CD4-positive, alpha-beta T cell (primary cell): Measurements from ENCODE around the gene ICA1. TPM values are rescaled to one million over a fixed set of nuclear protein-coding genes. Genes with fewer than 3 reads are reported as not detected.

ENCODE experiments used
- ATAC-seq: fragments of 200-7000 bp; cut with Tn5 transposase; one replicate; pipeline ENCODE4 v1.10.0; 2022; ENCODE audit warnings: mild to moderate bottlenecking; ENCODE audit not compliant: poor library complexity
- CTCF ChIA-PET: fragments of 350-600 bp; sonication (Branson Sonifier 250); formaldehyde crosslinking; loops from one replicate; lab custom pipeline; 2021; ENCODE audit warnings: antibody characterized with exemption, inconsistent platforms; lab: Charles Lee
- POLR2A ChIA-PET: fragments of 350-600 bp; sonication (Branson Sonifier 250); formaldehyde crosslinking; loops from one replicate; lab custom pipeline; 2021; ENCODE audit warnings: antibody characterized with exemption, inconsistent platforms; lab: Charles Lee
- DNase-seq, 14 experiments: peaks; one replicate each; pipeline ENCODE4 v3.0.0-alpha.2; 2013 to 2020; ENCODE audit warnings: mixed read lengths in 2 of 14
- H3K27ac ChIP-seq, 2 donors: one replicate each; pipeline versions ENCODE4 v1.5.1 to v1.7.0; 2013; ENCODE audit warnings: low read length in 2 of 2, low read depth in 1 of 2, mild to moderate bottlenecking in 1 of 2
- H3K27me3 ChIP-seq, 2 experiments: 1 replicate in 1 of 2; 2 replicates in 1 of 2; pipeline versions ENCODE4 v1.6.1 to v1.7.0; 2013; ENCODE audit warnings: low read length in 2 of 2, control low read depth in 1 of 2, mild to moderate bottlenecking in 1 of 2, moderate library complexity in 1 of 2; ENCODE audit not compliant: insufficient read depth in 2 of 2, control insufficient read depth in 1 of 2
- H3K36me3 ChIP-seq: one replicate; pipeline ENCODE4 v1.6.1; 2013; ENCODE audit warnings: low read length, control low read depth; ENCODE audit not compliant: insufficient read depth
- H3K4me1 ChIP-seq: one replicate; pipeline ENCODE4 v1.6.1; 2013; ENCODE audit warnings: low read length, control low read depth; ENCODE audit not compliant: insufficient read depth
- H3K4me3 ChIP-seq: one replicate; pipeline ENCODE4 v1.5.1; 2013; ENCODE audit warnings: mild to moderate bottlenecking, low read length, moderate library complexity
- H3K9me3 ChIP-seq, 2 experiments: 1 replicate in 1 of 2; 2 replicates in 1 of 2; pipeline versions ENCODE4 v1.6.1 to v1.7.0; 2013; ENCODE audit warnings: low read length in 2 of 2, mild to moderate bottlenecking in 2 of 2, control low read depth in 1 of 2, moderate library complexity in 1 of 2; ENCODE audit not compliant: control insufficient read depth in 1 of 2, insufficient read depth in 1 of 2
- H3K27ac Mint-ChIP-seq: one replicate; pipeline ENCODE4 v1.8.0; 2020; ENCODE audit warnings: mixed read lengths
- H3K27me3 Mint-ChIP-seq: one replicate; pipeline ENCODE4 v1.8.0; 2021; ENCODE audit warnings: mixed read lengths
- H3K36me3 Mint-ChIP-seq: one replicate; pipeline ENCODE4 v1.8.0; 2021; ENCODE audit warnings: low read depth, mixed read lengths
- H3K4me1 Mint-ChIP-seq: one replicate; pipeline ENCODE4 v1.8.0; 2021; ENCODE audit warnings: low read depth, mixed read lengths
- H3K4me3 Mint-ChIP-seq: one replicate; pipeline ENCODE4 v1.8.0; 2020; ENCODE audit warnings: mild to moderate bottlenecking, mixed read lengths
- H3K9me3 Mint-ChIP-seq: one replicate; pipeline ENCODE4 v1.8.0; 2020; ENCODE audit warnings: mixed read lengths
- CTCF ChIP-seq: fragments of 200-600 bp; IDR thresholded peaks from one replicate; pipeline ENCODE4 v1.8.0; 2022; ENCODE audit warnings: antibody characterized with exemption, mild to moderate bottlenecking
- intact Hi-C, 2 experiments: fragments of 100-400 bp; cut with DNase I in 1 of 2; cut with micrococcal nuclease in 1 of 2; formaldehyde crosslinking; loops; one replicate each; pipeline versions ENCODE4 v1.15.1 to v1.9.0; 2023 to 2025; cut with DNase I, micrococcal nuclease
- total RNA-seq, 174 experiments: library from RNA in 2 of 174; stranded (reverse) in 2 of 174; gene quantifications; one replicate each; pipeline ENCODE4 v1.2.3 and lab custom pipeline; 2021 to 2026

ICA1 gene
- total RNA-seq, 2 experiments from 2014 or later = 0.95 to 1.7 TPM

- no peak overlapping the region for H3K27ac ChIP-seq
- TF ChIP-seq CTCF = no peak
- intact Hi-C loops = no loop called here
- peaks cover 0 to 3% of the 10 kb centered on the region in 2 experiments for H3K9me3 ChIP-seq
- Mint-ChIP-seq H3K9me3 (no peaks in the 10 kb centered on the region), H3K27me3 (peaks cover 24% of the 10 kb centered on the region), H3K27ac (no peak overlapping the region), H3K36me3 (no peaks in the 10 kb centered on the region), H3K4me3 (no peak overlapping the region), H3K4me1 (peaks cover 9% of the 10 kb centered on the region)
- no peak for DNase-seq
- ChIA-PET CTCF (no interaction called here), POLR2A (no interaction called here)
- no peak overlapping the region for H3K4me3 ChIP-seq
- no peak for ATAC-seq
- H3K4me1 ChIP-seq = peaks cover 10% of the 10 kb centered on the region
- no peaks in the 10 kb centered on the region for H3K36me3 ChIP-seq
- peaks cover 17 to 49% of the 10 kb centered on the region in 2 experiments for H3K27me3 ChIP-seq
These were observed 2.3 kb downstream of the ICA1 start for GRCh38 chr7:8259586-8260222.

GRCh38 chr7:8258734-8259133 is 3.2 kb downstream of the ICA1 start:
- no peak overlapping the region for H3K4me3 ChIP-seq
- Mint-ChIP-seq H3K27ac (no peak overlapping the region), H3K9me3 (no peaks in the 10 kb centered on the region), H3K4me1 (peaks cover 9% of the 10 kb centered on the region), H3K36me3 (no peaks in the 10 kb centered on the region), H3K4me3 (no peak overlapping the region), H3K27me3 (peaks cover 19% of the 10 kb centered on the region)
- no peak overlapping the region for H3K27ac ChIP-seq
- no peaks in the 10 kb centered on the region for H3K36me3 ChIP-seq
- peaks cover 10% of the 10 kb centered on the region for H3K4me1 ChIP-seq
- CTCF ChIA-PET = no interaction called here
- TF ChIP-seq CTCF = no peak
- POLR2A ChIA-PET = no interaction called here
- ATAC-seq (no peak), DNase-seq (no peak)
- peaks cover 0 to 3% of the 10 kb centered on the region in 2 experiments for H3K9me3 ChIP-seq
- intact Hi-C loops = no loop called here
- peaks cover 16 to 40% of the 10 kb centered on the region in 2 experiments for H3K27me3 ChIP-seq

- no peak overlapping the region for H3K27ac ChIP-seq
- Mint-ChIP-seq H3K4me1 (peaks cover 9% of the 10 kb centered on the region), H3K4me3 (no peak overlapping the region), H3K36me3 (no peaks in the 10 kb centered on the region), H3K27me3 (peaks cover 13% of the 10 kb centered on the region), H3K27ac (no peak overlapping the region), H3K9me3 (no peaks in the 10 kb centered on the region)
- no peak for TF ChIP-seq CTCF
- no peak overlapping the region for H3K4me3 ChIP-seq
- peaks cover 0 to 3% of the 10 kb centered on the region in 2 experiments for H3K9me3 ChIP-seq
- peaks cover 15 to 34% of the 10 kb centered on the region in 2 experiments for H3K27me3 ChIP-seq
- ChIA-PET POLR2A (interaction anchor here (0.6 kb wide), 1 partner anchor 1026 kb away, joined by 3 read pairs; no protein-coding TSS in a partner anchor), CTCF (no interaction called here)
- intact Hi-C loops = no loop called here
- ATAC-seq = no peak
- no peak for DNase-seq
- no peaks in the 10 kb centered on the region for H3K36me3 ChIP-seq
- H3K4me1 ChIP-seq = peaks cover 10% of the 10 kb centered on the region
These were observed 3.8 kb downstream of the ICA1 start for GRCh38 chr7:8258166-8258565.
